ENCODE measurements around the gene UBL5. TPM values are rescaled to one million over a fixed set of nuclear protein-coding genes. Genes with fewer than 3 reads are reported as not detected.

Gene UBL5
- total RNA-seq, 1 donor from 2014 or later = 538 TPM

GRCh38 chr19:9860407-9860806, 32.7 kb downstream of the UBL5 start:
- DNase-seq = no peak
- H3K4me3 ChIP-seq = no peak overlapping the region
- H3K4me1 ChIP-seq = no peaks in the 10 kb centered on the region
- no peak for TF ChIP-seq CTCF (IDR thresholded peaks at IDR 0.05; ENCODE audit: borderline replicate concordance)
- H3K27me3 ChIP-seq (ENCODE audit: low read depth) = peaks cover 14% of the 10 kb centered on the region
- H3K36me3 ChIP-seq = no peaks in the 10 kb centered on the region
- no peak overlapping the region for H3K27ac ChIP-seq (replicated peaks)
- intact Hi-C loops (cut with micrococcal nuclease) = no loop called here
- no peaks in the 10 kb centered on the region for H3K9me3 ChIP-seq (replicated peaks)

- H3K27me3 ChIP-seq (ENCODE audit: low read depth) = peaks cover 14% of the 10 kb centered on the region
- no peaks in the 10 kb centered on the region for H3K36me3 ChIP-seq
- no peak overlapping the region for H3K4me3 ChIP-seq
- H3K9me3 ChIP-seq (replicated peaks) = no peaks in the 10 kb centered on the region
- TF ChIP-seq CTCF (IDR thresholded peaks at IDR 0.05; ENCODE audit: borderline replicate concordance) = no peak
- no peak overlapping the region for H3K27ac ChIP-seq (replicated peaks)
- H3K4me1 ChIP-seq = no peaks in the 10 kb centered on the region
- intact Hi-C loops (cut with micrococcal nuclease) = no loop called here
- DNase-seq = no peak
These were observed 33.8 kb downstream of the UBL5 start for GRCh38 chr19:9861503-9861902.

GRCh38 chr19:9862938-9863337, 35.2 kb downstream of the UBL5 start:
- intact Hi-C loops (cut with micrococcal nuclease) = no loop called here
- no peak overlapping the region for H3K4me3 ChIP-seq
- no peaks in the 10 kb centered on the region for H3K9me3 ChIP-seq (replicated peaks)
- no peak for TF ChIP-seq CTCF (IDR thresholded peaks at IDR 0.05; ENCODE audit: borderline replicate concordance)
- H3K36me3 ChIP-seq = no peaks in the 10 kb centered on the region
- no peak overlapping the region for H3K27ac ChIP-seq (replicated peaks)
- no peak for DNase-seq
- peaks cover 14% of the 10 kb centered on the region for H3K27me3 ChIP-seq (ENCODE audit: low read depth)
- H3K4me1 ChIP-seq = no peaks in the 10 kb centered on the region

GRCh38 chr19:9863759-9864158, 36.0 kb downstream of the UBL5 start:
- Histone ChIP-seq H3K27me3 (ENCODE audit: low read depth) (peaks cover 14% of the 10 kb centered on the region), H3K36me3 (no peaks in the 10 kb centered on the region), H3K27ac (replicated peaks) (no peak overlapping the region), H3K4me1 (no peaks in the 10 kb centered on the region), H3K4me3 (no peak overlapping the region), H3K9me3 (replicated peaks) (no peaks in the 10 kb centered on the region)
- no peak for DNase-seq
- intact Hi-C loops (cut with micrococcal nuclease) = no loop called here
- no peak for TF ChIP-seq CTCF (IDR thresholded peaks at IDR 0.05; ENCODE audit: borderline replicate concordance)

- no peaks in the 10 kb centered on the region for H3K36me3 ChIP-seq
- no peak overlapping the region for H3K27ac ChIP-seq (replicated peaks)
- H3K4me3 ChIP-seq = no peak overlapping the region
- no peak for DNase-seq
- intact Hi-C loops (cut with micrococcal nuclease) = no loop called here
- no peaks in the 10 kb centered on the region for H3K4me1 ChIP-seq
- no peak for TF ChIP-seq CTCF (IDR thresholded peaks at IDR 0.05; ENCODE audit: borderline replicate concordance)
- no peaks in the 10 kb centered on the region for H3K9me3 ChIP-seq (replicated peaks)
- peaks cover 5% of the 10 kb centered on the region for H3K27me3 ChIP-seq (ENCODE audit: low read depth)
These were observed 38.2 kb downstream of the UBL5 start for GRCh38 chr19:9865732-9866501.
